Testis (tissue), 3 donors: ENCODE data around the gene TFEB. TPM values are rescaled to one million over a fixed set of nuclear protein-coding genes. Genes with fewer than 3 reads are reported as not detected.

Source experiments
- DNase-seq: peaks from one replicate; pipeline ENCODE4 v3.0.0-alpha.2; 2019
- H3K27ac ChIP-seq, 2 donors: fragments of 200-600 bp; sonication (generic); one replicate each; pipeline ENCODE4 v1.5.1; 2019
- H3K27me3 ChIP-seq: fragments of 200-600 bp; sonication (generic); one replicate; pipeline ENCODE4 v1.5.1; 2019
- H3K36me3 ChIP-seq: fragments of 200-600 bp; sonication (generic); one replicate; pipeline ENCODE4 v1.5.1; 2017; ENCODE audit warnings: low read depth; ENCODE audit errors: missing control alignments
- H3K4me1 ChIP-seq: fragments of 200-600 bp; sonication (generic); one replicate; pipeline ENCODE4 v1.5.1; 2019
- H3K4me3 ChIP-seq, 2 donors: fragments of 200-600 bp; sonication (generic); one replicate each; pipeline ENCODE4 v1.5.1; 2017 to 2019
- H3K9me3 ChIP-seq: fragments of 200-600 bp; sonication (generic); one replicate; pipeline ENCODE4 v1.5.1; 2017
- POLR2A ChIP-seq: fragments of 450-650 bp; IDR thresholded peaks from one replicate; pipeline ENCODE4 v1.6.1; 2017; ENCODE audit warnings: antibody characterized with exemption, mild to moderate bottlenecking, moderate library complexity
- WGBS, 2 donors: methylation state at CpG; one replicate each; pipeline ENCODE4 v1.1.5; 2018; 5-methylcytosine and 5-hydroxymethylcytosine counted together
- intact Hi-C: fragments of 100-400 bp; cut with DNase I; formaldehyde crosslinking; loops from one replicate; pipeline ENCODE4 v1.15.1; 2023; ENCODE audit warnings: low total_unique reads
- polyA plus RNA-seq: library from polyadenylated mRNA; stranded (reverse); fragments of 350-450 nt; fragmentation: Illumina TruSeq; extraction: RNeasy Lipid Tissue Mini Kit (QIAGEN cat#74804); gene quantifications from one replicate; pipeline ENCODE4 v1.2.3, GENCODE V29; 2014; ENCODE audit warnings: low read depth, low replicate concordance; ENCODE audit not compliant: insufficient read depth
- total RNA-seq, 2 donors: library from RNA; depleted of rRNA; stranded (reverse); fragments of >200 nt; gene quantifications; one replicate each; pipeline ENCODE4 v1.2.3, GENCODE V29; 2016
- TF ChIP-seq, protein P1 (sequence below), 3 experiments: fragments of 450-650 bp in 2 of 3; fragments of 200-600 bp in 1 of 3; sonication (generic) in 1 of 3; IDR thresholded peaks; one replicate each; pipeline ENCODE4 v1.5.1; 2016 to 2019; ENCODE audit warnings: antibody characterized with exemption in 3 of 3, mild to moderate bottlenecking in 2 of 3, moderate library complexity in 1 of 3

TFEB gene
- total and polyA plus RNA-seq, 3 donors from 2014 or later, result 4.5 to 6.3 (median 5.2) TPM

DNA sequence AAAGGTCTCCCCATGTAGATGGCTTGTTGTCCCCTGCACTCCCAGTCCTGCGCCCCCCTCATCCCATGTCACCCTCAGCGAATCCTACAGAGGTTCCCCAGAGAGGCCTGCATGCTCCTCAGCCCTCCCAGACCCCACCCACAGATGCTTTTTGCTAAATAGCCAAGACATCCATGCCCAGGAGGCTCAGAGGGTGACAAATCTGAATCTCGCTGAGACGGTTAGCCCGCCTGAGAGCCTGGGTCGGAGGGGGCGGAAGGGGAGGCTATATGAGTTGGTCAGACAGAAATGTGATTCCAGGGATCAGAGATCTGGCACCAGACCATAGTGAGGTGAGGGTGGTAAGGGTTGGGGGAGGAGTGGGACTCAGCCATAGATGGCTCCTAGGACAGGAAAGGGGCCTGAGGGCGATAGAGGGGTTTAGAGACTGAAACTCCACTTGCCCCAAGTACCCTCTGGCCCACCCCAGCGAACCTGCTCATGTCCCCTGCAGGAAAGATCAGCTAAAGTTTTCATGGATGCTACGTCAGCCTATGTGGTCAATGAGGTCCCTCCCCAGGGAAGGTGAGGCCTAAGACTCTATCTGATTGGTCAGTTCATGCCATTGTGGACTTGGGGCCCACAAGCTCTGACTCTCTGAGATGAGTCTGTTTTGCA is 33.2 kb downstream of the TFEB start:
- Histone ChIP-seq H3K9me3 (no peaks in the 10 kb centered on the region), H3K4me3 (no peak overlapping the region), H3K36me3 (no peaks in the 10 kb centered on the region), H3K4me1 (peaks cover 8% of the 10 kb centered on the region), H3K27me3 (no peaks in the 10 kb centered on the region), H3K27ac (no peak overlapping the region)
- intact Hi-C loops, result no loop called here
- TF ChIP-seq, protein P1, sequence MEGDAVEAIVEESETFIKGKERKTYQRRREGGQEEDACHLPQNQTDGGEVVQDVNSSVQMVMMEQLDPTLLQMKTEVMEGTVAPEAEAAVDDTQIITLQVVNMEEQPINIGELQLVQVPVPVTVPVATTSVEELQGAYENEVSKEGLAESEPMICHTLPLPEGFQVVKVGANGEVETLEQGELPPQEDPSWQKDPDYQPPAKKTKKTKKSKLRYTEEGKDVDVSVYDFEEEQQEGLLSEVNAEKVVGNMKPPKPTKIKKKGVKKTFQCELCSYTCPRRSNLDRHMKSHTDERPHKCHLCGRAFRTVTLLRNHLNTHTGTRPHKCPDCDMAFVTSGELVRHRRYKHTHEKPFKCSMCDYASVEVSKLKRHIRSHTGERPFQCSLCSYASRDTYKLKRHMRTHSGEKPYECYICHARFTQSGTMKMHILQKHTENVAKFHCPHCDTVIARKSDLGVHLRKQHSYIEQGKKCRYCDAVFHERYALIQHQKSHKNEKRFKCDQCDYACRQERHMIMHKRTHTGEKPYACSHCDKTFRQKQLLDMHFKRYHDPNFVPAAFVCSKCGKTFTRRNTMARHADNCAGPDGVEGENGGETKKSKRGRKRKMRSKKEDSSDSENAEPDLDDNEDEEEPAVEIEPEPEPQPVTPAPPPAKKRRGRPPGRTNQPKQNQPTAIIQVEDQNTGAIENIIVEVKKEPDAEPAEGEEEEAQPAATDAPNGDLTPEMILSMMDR (IDR thresholded peaks at IDR 0.05), result no peak
- TF ChIP-seq POLR2A, result no peak
- no peak for DNase-seq
- WGBS, 2 donors, result 90 to 94% methylated on average over 9 to 10 of the region's 10 CpGs

DNA sequence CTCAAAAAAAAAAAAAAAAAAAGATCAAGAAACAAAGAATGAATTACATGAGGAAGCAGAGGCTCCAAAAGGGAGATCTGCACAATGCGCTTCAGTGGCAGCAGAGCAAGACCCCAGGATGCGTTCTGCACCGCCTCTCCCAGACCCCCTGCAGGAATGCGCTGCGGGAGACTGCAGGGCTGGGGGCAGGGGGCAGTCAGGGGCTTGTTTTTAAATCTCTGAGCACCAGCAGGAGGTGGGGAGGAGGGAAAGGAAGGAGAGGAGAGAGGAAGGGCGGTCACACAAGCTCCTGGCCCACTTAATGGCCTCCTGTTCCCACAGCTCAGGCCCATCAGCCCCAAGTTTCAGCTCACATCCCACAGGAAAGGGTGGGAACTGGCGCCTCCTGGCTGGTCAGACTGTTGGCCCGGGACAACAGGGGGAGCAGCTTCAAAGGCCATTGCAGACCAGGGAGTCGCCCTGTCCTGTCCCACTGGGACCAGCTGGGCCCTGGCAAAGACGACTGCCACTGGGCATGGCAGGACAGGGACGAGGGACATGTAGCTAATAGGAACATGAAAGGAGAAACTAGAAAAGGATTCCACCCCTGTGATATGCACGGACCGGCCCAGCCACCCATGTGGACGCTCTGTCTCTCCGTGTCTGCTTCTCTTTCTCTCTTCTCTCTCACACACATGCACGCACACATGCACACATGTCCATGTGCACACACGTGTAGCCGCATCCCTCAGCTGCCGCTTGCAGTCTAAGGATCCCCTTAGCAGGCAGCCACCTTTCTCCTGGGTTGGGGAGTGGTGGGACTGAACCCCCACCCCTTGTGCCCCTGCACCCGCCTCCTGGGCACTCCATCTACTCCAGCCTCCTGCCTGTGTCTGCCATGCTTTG is 34.7 kb downstream of the TFEB start:
- intact Hi-C loops, result no loop called here
- Histone ChIP-seq H3K4me1 (peaks cover 8% of the 10 kb centered on the region), H3K36me3 (no peaks in the 10 kb centered on the region), H3K27me3 (no peaks in the 10 kb centered on the region), H3K27ac (no peak overlapping the region), H3K9me3 (no peaks in the 10 kb centered on the region), H3K4me3 (no peak overlapping the region)
- DNase-seq, result no peak
- TF ChIP-seq, protein P1 (IDR thresholded peaks at IDR 0.05), result no peak
- TF ChIP-seq POLR2A, result no peak
- whole genome bisulfite sequencing, 2 donors, result 64 to 75% methylated on average over 20 of the region's 20 CpGs

DNA sequence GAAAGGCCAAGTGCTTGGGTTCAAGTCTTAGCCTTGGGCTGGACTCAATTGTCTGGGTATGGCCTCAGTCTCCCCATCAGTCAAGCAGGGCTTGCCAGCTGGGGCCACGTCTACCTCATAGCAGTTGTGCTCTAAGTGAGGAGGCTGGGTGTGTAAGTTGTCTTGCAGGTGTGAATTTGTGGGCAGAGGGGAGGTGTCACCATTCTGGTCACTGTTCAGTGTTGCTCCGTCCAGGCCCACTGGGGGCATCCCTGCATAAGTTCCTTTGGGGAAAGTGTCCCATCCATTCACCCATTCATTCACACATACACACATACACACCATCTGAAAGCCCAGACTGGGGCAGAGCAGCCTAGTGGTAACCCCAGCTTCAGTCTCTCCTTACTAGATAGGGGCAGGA is 36.3 kb downstream of the TFEB start:
- WGBS, 2 donors, result 86 to 94% methylated on average over 2 of the region's 2 CpGs
- Histone ChIP-seq H3K4me3 (no peak overlapping the region), H3K27me3 (no peaks in the 10 kb centered on the region), H3K36me3 (no peaks in the 10 kb centered on the region), H3K27ac (no peak overlapping the region), H3K4me1 (peaks cover 8% of the 10 kb centered on the region), H3K9me3 (no peaks in the 10 kb centered on the region)
- intact Hi-C loops, result no loop called here
- no peak for DNase-seq
- TF ChIP-seq, protein P1 (IDR thresholded peaks at IDR 0.05), result no peak
- TF ChIP-seq POLR2A, result no peak

DNA sequence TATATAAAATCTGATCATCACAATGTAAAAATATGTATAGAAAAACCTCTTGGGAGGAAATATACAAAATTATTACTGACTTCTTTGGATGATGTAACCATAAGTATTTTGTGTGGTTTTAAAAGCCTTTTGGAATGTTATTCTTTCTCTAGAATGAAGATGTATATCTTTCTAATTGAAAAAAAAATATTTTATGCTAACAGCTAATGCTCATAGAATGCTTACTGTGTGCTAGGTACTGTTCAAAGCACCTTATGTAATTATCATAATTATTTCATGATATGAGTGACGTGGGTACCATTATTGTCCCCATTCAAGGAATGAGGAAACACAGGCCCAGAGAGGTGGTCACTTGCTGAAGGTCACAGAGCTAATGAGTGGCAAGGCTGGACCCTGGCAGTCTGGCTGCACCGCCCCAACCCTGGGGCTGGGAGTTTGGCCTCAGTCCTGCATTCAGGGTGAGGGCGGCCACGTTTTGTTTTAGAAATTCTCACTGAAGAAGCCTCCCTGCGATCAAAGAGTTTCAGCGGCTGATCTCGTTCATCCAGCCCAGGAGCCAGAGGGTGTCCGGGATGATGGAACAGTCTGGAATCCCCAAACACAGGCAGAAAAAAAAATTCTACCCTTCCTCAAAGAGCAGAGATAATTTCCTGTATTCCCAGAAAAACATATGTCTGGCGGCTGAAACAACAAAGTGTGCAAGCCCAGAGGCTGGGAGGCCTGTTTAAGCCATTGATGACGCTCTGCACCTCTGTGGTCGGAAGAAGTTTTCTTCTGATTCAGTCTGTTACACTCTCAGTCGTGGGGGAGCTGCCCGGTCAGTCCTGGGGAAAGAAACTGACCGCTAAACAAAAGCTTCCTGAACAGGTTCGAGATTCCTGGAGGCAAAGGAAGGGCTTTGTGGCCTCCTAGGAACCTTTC is 37.3 kb downstream of the TFEB start:
- TF ChIP-seq, protein P1 (IDR thresholded peaks at IDR 0.05), result no peak
- no peak for TF ChIP-seq POLR2A
- no peak for DNase-seq
- no peak overlapping the region for H3K4me3 ChIP-seq
- no peak overlapping the region for H3K27ac ChIP-seq
- intact Hi-C loops, result no loop called here
- 49 to 55% methylated on average over 14 to 15 of the region's 15 CpGs for WGBS, 2 donors
- no peaks in the 10 kb centered on the region for H3K36me3 ChIP-seq
- peaks cover 8% of the 10 kb centered on the region for H3K4me1 ChIP-seq
- no peaks in the 10 kb centered on the region for H3K27me3 ChIP-seq
- no peaks in the 10 kb centered on the region for H3K9me3 ChIP-seq
